ENCODE results near the gene LCN6.
"Not testable (repeated sequence)": the region's sequence is repeated elsewhere in the genome, so short reads cannot be mapped to it uniquely, and the experiment has no call there.

LCN6 gene, protein sequence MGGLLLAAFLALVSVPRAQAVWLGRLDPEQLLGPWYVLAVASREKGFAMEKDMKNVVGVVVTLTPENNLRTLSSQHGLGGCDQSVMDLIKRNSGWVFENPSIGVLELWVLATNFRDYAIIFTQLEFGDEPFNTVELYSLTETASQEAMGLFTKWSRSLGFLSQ

GRCh38 chr9:136748201-136748600, at the start of gene LCN6:
TSS of gene LCN6 (minus strand) at chr9:136748525. CDS start at chr9:136748483, 42 bp downstream.
- no peak within 1 kb of the TSS for H3K27ac ChIP-seq

DNA sequence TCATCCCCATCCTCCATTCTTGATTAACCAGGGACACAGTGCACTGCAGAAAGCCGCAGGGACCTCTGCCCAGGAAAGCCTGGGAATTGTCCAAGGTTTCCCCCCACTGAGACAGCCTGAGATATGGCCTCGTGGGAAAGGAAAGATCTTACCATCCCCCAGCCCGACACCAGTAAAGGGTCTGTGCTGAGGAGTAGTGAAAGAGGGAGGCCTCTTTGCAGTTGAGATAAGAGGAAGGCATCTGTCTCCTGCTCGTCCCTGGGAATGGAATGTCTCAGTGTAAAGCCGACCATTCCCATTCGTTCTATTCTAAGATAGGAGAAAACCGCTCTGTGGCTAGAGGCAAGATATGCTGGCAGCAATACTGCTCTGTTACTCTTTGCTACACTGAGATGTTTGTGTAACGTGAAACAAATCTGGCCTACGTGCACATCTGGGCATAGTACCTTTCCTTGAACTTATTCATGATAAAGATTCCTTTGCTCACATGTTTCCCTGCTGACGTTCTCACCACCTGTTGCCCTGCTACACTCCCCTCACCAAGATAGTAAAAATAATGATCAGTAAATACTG, 48.5 kb upstream of the LCN6 start:
- H3K36me3 ChIP-seq; H3K27ac ChIP-seq; H3K4me3 ChIP-seq (ENCODE audit: low read depth in 1 of 2, low read length in 1 of 2); H3K9me3 ChIP-seq: not testable (repeated sequence)
- Histone ChIP-seq H3K4me1 (ENCODE audit: control insufficient read depth in 1 of 2, insufficient read depth in 1 of 2, low read depth in 1 of 2, low read length in 1 of 2) (peaks cover 55 to 71% of the 10 kb centered on the region in 2 experiments), H3K27me3 (peaks cover 59% of the 10 kb centered on the region)

More at GRCh38 chr9:136748201-136748600, at the start of gene LCN6:
- Histone ChIP-seq H3K9me3 (peaks cover 6% of the 10 kb centered on the region), H3K4me1 (ENCODE audit: control insufficient read depth in 1 of 2, insufficient read depth in 1 of 2, low read depth in 1 of 2, low read length in 1 of 2) (no peaks in the 10 kb centered on the region), H3K4me3 (ENCODE audit: low read depth in 1 of 2, low read length in 1 of 2) (no peak within 1 kb of the TSS), H3K27me3 (peaks cover 79% of the 10 kb centered on the region), H3K36me3 (no peaks in the 10 kb centered on the region)
- no peak for TF ChIP-seq CTCF (IDR thresholded peaks at IDR 0.05)

- Histone ChIP-seq H3K4me3 (ENCODE audit: low read depth in 1 of 2, low read length in 1 of 2) (peak within 1 kb of the TSS in 1 of 2 experiments; percentile 10), H3K27ac (peak within 1 kb of the TSS; percentile 61), H3K4me1 (ENCODE audit: control insufficient read depth in 1 of 2, insufficient read depth in 1 of 2, low read depth in 1 of 2, low read length in 1 of 2) (peaks cover 57 to 73% of the 10 kb centered on the region in 2 experiments), H3K27me3 (peaks cover 53% of the 10 kb centered on the region), H3K9me3 (no peaks in the 10 kb centered on the region), H3K36me3 (no peaks in the 10 kb centered on the region)
- TF ChIP-seq CTCF (IDR thresholded peaks at IDR 0.05): no peak
Measured at GRCh38 chr9:136796238-136796774, 48.0 kb upstream of the LCN6 start, which contains the start of gene CCDC183. TSS of gene CCDC183 (plus strand) at chr9:136796338. CDS start at chr9:136796398, 60 bp downstream.

DNA sequence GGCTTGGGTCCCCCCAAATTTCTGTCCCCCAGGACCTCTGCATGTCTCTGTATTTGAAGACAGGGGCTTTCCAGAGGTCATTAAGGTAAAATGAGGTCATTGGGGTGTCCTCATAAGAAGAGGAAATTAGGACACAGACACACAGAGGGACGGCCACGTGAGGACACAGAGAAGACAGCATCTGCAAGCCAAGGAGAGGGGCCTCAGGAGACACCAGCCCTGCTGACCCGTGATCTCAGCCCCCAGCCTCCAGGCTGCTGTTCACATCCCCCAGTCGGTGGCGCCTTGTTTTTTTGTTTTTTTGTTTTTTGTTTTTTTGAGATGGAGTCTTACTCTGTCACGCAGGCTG, 46.6 kb upstream of the LCN6 start:
- TF ChIP-seq CTCF (IDR thresholded peaks at IDR 0.05): no peak
- Histone ChIP-seq H3K4me3 (ENCODE audit: low read depth in 1 of 2, low read length in 1 of 2) (peak overlapping the region in 1 of 2 experiments; percentile 10), H3K27me3 (peaks cover 40% of the 10 kb centered on the region), H3K27ac (peak overlapping the region; percentile 61), H3K9me3 (no peaks in the 10 kb centered on the region), H3K4me1 (ENCODE audit: control insufficient read depth in 1 of 2, insufficient read depth in 1 of 2, low read depth in 1 of 2, low read length in 1 of 2) (peaks cover 51 to 69% of the 10 kb centered on the region in 2 experiments), H3K36me3 (no peaks in the 10 kb centered on the region)

- H3K36me3 ChIP-seq: no peaks in the 10 kb centered on the region
Measured at GRCh38 chr9:136794281-136794999, 46.1 kb upstream of the LCN6 start.

More at GRCh38 chr9:136794281-136794999, 46.1 kb upstream of the LCN6 start:
- TF ChIP-seq CTCF (IDR thresholded peaks at IDR 0.05): no peak
- H3K27ac ChIP-seq: peak overlapping the region; percentile 61
- H3K4me1 ChIP-seq (ENCODE audit: control insufficient read depth in 1 of 2, insufficient read depth in 1 of 2, low read depth in 1 of 2, low read length in 1 of 2): peaks cover 45 to 63% of the 10 kb centered on the region in 2 experiments
- no peaks in the 10 kb centered on the region for H3K9me3 ChIP-seq
- H3K27me3 ChIP-seq: peaks cover 34% of the 10 kb centered on the region
- H3K4me3 ChIP-seq (ENCODE audit: low read depth in 1 of 2, low read length in 1 of 2): peak overlapping the region in 1 of 2 experiments; percentile 10

Measured in neutrophil (primary cell).